Chondrocyte (in vitro differentiated cells): Measurements from ENCODE around the gene ZCCHC3. TPM values are rescaled to one million over a fixed set of nuclear protein-coding genes. Genes with fewer than 3 reads are reported as not detected.
"Not testable (repeated sequence)": the region's sequence is repeated elsewhere in the genome, so short reads cannot be mapped to it uniquely, and the experiment has no call there.

ENCODE experiments used
- DNase-seq: peaks from one replicate; pipeline ENCODE4 v3.0.0; 2021; ENCODE audit warnings: mixed read lengths, low spot score
- H3K27ac Mint-ChIP-seq: one replicate; pipeline ENCODE4 v1.8.0; 2021; ENCODE audit warnings: mild to moderate bottlenecking, moderate library complexity, mixed read lengths; ENCODE audit not compliant: unreplicated experiment
- H3K27me3 Mint-ChIP-seq: 2 replicates; pipeline ENCODE4 v1.8.0; 2021; ENCODE audit warnings: low read depth, mixed read lengths
- H3K36me3 Mint-ChIP-seq: 2 replicates; pipeline ENCODE4 v1.8.0; 2021; ENCODE audit warnings: low read depth, mixed read lengths
- H3K4me1 Mint-ChIP-seq: 2 replicates; pipeline ENCODE4 v1.8.0; 2021; ENCODE audit warnings: low read depth, mild to moderate bottlenecking, mixed read lengths
- H3K4me3 Mint-ChIP-seq: one replicate; pipeline ENCODE4 v1.8.0; 2021; ENCODE audit warnings: mild to moderate bottlenecking, moderate library complexity, mixed read lengths; ENCODE audit not compliant: unreplicated experiment
- H3K9me3 Mint-ChIP-seq: 2 replicates; pipeline ENCODE4 v1.8.0; 2021; ENCODE audit warnings: low read depth, mixed read lengths
- total RNA-seq: library from RNA; stranded (reverse); gene quantifications from 3 replicates; pipeline ENCODE4 v1.2.1, GENCODE V29; 2021
- TF ChIP-seq, protein P1 (sequence below): fragments of 200-600 bp; sonication (generic); IDR thresholded peaks from 2 replicates; pipeline ENCODE4 v1.5.0; 2021; ENCODE audit warnings: antibody characterized with exemption, mild to moderate bottlenecking, moderate library complexity

The ZCCHC3 gene
- total RNA-seq, 1 donor from 2014 or later, result 18.6 TPM

GRCh38 chr20:328975-329695 is 31.8 kb downstream of the ZCCHC3 start:
- TF ChIP-seq, protein P1, sequence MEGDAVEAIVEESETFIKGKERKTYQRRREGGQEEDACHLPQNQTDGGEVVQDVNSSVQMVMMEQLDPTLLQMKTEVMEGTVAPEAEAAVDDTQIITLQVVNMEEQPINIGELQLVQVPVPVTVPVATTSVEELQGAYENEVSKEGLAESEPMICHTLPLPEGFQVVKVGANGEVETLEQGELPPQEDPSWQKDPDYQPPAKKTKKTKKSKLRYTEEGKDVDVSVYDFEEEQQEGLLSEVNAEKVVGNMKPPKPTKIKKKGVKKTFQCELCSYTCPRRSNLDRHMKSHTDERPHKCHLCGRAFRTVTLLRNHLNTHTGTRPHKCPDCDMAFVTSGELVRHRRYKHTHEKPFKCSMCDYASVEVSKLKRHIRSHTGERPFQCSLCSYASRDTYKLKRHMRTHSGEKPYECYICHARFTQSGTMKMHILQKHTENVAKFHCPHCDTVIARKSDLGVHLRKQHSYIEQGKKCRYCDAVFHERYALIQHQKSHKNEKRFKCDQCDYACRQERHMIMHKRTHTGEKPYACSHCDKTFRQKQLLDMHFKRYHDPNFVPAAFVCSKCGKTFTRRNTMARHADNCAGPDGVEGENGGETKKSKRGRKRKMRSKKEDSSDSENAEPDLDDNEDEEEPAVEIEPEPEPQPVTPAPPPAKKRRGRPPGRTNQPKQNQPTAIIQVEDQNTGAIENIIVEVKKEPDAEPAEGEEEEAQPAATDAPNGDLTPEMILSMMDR, result no peak
- H3K36me3 Mint-ChIP-seq, result no peaks in the 10 kb centered on the region
- DNase-seq, result no peak
- peak overlapping the region; percentile 85 for H3K4me3 Mint-ChIP-seq
- H3K9me3 Mint-ChIP-seq, result no peaks in the 10 kb centered on the region
- peak overlapping the region; percentile 82 for H3K27ac Mint-ChIP-seq
- H3K27me3 Mint-ChIP-seq, result no peaks in the 10 kb centered on the region
- H3K4me1 Mint-ChIP-seq, result peaks cover 34% of the 10 kb centered on the region

GRCh38 chr20:329851-330232 is 32.5 kb downstream of the ZCCHC3 start:
- H3K27ac Mint-ChIP-seq, result peak overlapping the region; percentile 82
- H3K36me3 Mint-ChIP-seq, result no peaks in the 10 kb centered on the region
- H3K4me1 Mint-ChIP-seq, result peaks cover 34% of the 10 kb centered on the region
- H3K4me3 Mint-ChIP-seq, result no peak overlapping the region
- TF ChIP-seq, protein P1, result no peak
- H3K9me3 Mint-ChIP-seq, result no peaks in the 10 kb centered on the region
- DNase-seq, result no peak
- no peaks in the 10 kb centered on the region for H3K27me3 Mint-ChIP-seq

GRCh38 chr20:330233-331149 is 33.1 kb downstream of the ZCCHC3 start:
- H3K4me3 Mint-ChIP-seq, result no peak overlapping the region
- H3K27ac Mint-ChIP-seq, result peak overlapping the region; percentile 51
- H3K4me1 Mint-ChIP-seq, result peaks cover 34% of the 10 kb centered on the region
- H3K9me3 Mint-ChIP-seq, result no peaks in the 10 kb centered on the region
- H3K27me3 Mint-ChIP-seq, result no peaks in the 10 kb centered on the region
- no peaks in the 10 kb centered on the region for H3K36me3 Mint-ChIP-seq
- DNase-seq, result no peak
- TF ChIP-seq, protein P1, result peak; percentile 93

DNA sequence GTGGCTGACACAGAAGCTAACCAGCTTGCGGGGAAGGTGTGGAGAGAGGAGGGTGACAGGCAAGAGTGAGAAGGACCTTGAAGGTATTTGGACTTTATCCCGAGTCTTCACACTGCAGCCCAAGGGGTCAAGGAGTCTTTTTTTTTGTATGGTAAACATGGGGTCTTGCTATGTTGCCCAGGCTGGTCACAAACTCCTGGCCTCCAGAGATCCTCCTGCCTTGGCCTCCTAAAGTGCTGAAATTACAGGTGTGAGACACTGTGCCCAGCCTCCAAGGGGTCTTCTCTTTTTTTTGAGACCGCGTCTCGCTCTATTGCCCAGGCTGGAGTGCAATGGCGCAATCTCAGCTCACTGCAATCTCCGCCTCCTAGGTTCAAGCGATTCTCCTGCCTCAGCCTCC is 37.2 kb downstream of the ZCCHC3 start:
- Mint-ChIP-seq H3K27me3 (no peaks in the 10 kb centered on the region), H3K4me3 (no peak overlapping the region), H3K4me1 (peaks cover 14% of the 10 kb centered on the region), H3K36me3 (no peaks in the 10 kb centered on the region), H3K9me3 (no peaks in the 10 kb centered on the region), H3K27ac (no peak overlapping the region)
- TF ChIP-seq, protein P1, result no peak
- no peak for DNase-seq

GRCh38 chr20:336040-336439 is 38.7 kb downstream of the ZCCHC3 start:
- H3K4me3 Mint-ChIP-seq, DNase-seq, H3K9me3 Mint-ChIP-seq, H3K27ac Mint-ChIP-seq, H3K4me1 Mint-ChIP-seq, H3K27me3 Mint-ChIP-seq, H3K36me3 Mint-ChIP-seq: not testable (repeated sequence)
